Measurements from ENCODE around the gene RPL31.

GRCh38 chr2:100978582-100979191 lies 23.4 kb upstream of the RPL31 start:
- no peak for TF ChIP-seq CTCF (IDR thresholded peaks at IDR 0.05; ENCODE audit: insufficient read depth, low read length, poor library complexity, severe bottlenecking)
- no peak for TF ChIP-seq EZH2phosphoT487 (conservative IDR thresholded peaks at IDR 0.05; ENCODE audit: low read length)

Measured in SU-DHL-6 (cell line).